ENCODE measurements around the gene PRR29. TPM values are rescaled to one million over a fixed set of nuclear protein-coding genes. Genes with fewer than 3 reads are reported as not detected.

PRR29 gene
- total RNA-seq, 1 donor from 2014 or later: 1.5 TPM

DNA sequence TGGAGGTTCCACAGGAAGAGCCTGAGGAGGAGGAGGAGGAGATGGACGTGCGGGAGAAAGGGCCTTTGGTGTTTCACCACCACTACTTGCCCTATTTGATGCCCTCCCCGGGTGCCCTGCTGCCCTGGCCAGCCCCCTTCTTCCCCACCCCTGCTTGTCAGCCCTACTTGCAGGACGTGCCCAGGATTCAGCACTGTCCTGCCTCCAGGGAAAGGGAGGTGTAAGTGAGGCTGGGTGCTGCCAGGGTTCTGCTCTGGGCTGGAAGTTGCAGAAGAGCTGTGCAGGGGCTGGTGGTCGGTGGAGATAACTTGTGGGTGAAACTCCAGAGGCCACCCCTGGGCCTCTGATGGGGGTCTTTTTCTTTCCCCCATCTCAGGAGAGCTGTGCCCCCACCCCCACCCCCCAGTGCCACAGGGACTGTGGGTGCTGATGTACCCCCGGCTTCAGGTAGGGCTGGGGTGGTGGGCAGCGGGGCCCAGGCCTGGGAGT is 3.0 kb downstream of the PRR29 start:
- no peaks in the 10 kb centered on the region for H3K36me3 ChIP-seq
- no peaks in the 10 kb centered on the region for H3K9me3 ChIP-seq
- intact Hi-C loops (cut with DNase I): no loop called here
- H3K27me3 ChIP-seq: peaks cover 8% of the 10 kb centered on the region
- peak overlapping the region in 1 of 2 donors; percentile 23 for H3K27ac ChIP-seq
- peak in 1 of 2 donors; percentile 34 for DNase-seq (ENCODE audit: low spot score in 2 of 2)
- H3K4me1 ChIP-seq: peaks cover 0 to 12% of the 10 kb centered on the region in 2 donors
- TF ChIP-seq, protein P1, sequence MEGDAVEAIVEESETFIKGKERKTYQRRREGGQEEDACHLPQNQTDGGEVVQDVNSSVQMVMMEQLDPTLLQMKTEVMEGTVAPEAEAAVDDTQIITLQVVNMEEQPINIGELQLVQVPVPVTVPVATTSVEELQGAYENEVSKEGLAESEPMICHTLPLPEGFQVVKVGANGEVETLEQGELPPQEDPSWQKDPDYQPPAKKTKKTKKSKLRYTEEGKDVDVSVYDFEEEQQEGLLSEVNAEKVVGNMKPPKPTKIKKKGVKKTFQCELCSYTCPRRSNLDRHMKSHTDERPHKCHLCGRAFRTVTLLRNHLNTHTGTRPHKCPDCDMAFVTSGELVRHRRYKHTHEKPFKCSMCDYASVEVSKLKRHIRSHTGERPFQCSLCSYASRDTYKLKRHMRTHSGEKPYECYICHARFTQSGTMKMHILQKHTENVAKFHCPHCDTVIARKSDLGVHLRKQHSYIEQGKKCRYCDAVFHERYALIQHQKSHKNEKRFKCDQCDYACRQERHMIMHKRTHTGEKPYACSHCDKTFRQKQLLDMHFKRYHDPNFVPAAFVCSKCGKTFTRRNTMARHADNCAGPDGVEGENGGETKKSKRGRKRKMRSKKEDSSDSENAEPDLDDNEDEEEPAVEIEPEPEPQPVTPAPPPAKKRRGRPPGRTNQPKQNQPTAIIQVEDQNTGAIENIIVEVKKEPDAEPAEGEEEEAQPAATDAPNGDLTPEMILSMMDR (IDR thresholded peaks at IDR 0.05): no peak
- H3K4me3 ChIP-seq: no peak overlapping the region

DNA sequence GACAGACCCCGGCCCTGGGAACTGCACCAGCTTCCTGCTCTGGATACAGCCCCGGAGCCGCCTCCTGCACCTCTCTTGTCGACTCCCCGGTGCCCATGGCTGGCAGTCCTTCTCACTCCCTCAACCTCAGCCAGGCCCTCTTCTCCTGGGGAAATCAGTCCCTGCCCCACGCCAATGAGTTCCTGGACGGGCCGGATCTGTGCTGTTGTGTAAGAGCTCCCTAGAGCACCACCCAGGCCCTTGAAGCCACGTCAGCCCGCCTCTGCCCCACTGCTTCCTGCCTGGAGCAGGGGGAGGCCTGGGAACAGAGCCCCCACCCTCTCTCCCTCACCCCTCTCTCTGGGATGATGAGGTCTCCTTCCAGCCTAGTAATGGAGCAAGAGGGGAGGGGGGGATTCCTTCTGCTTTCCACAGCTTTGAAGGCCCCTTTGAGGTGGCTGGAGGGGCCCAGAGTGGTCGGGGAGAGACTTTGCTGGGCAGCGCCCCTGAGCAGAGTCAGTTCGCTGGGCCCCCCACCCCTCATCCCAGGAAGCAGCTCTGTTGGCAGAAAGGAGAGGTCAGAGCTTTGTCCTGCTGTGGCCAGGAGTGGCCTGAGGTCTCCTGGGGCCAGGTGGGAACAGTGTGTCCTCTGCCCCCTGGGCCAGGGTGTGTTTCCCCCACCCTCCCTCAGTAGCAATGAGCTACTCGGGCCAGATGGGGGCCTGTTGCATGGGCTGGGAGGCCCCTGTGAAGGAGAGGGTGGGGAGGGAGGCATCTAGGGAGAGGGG is 3.8 kb downstream of the PRR29 start:
- intact Hi-C loops (cut with DNase I): no loop called here
- Histone ChIP-seq H3K36me3 (no peaks in the 10 kb centered on the region), H3K4me1 (peaks cover 0 to 12% of the 10 kb centered on the region in 2 donors), H3K4me3 (no peak overlapping the region), H3K9me3 (no peaks in the 10 kb centered on the region), H3K27ac (peak overlapping the region in 1 of 2 donors; percentile 48), H3K27me3 (peaks cover 8% of the 10 kb centered on the region)
- peak in 1 of 2 donors; percentile 79 for DNase-seq (ENCODE audit: low spot score in 2 of 2)
- TF ChIP-seq, protein P1 (IDR thresholded peaks at IDR 0.05): no peak

DNA sequence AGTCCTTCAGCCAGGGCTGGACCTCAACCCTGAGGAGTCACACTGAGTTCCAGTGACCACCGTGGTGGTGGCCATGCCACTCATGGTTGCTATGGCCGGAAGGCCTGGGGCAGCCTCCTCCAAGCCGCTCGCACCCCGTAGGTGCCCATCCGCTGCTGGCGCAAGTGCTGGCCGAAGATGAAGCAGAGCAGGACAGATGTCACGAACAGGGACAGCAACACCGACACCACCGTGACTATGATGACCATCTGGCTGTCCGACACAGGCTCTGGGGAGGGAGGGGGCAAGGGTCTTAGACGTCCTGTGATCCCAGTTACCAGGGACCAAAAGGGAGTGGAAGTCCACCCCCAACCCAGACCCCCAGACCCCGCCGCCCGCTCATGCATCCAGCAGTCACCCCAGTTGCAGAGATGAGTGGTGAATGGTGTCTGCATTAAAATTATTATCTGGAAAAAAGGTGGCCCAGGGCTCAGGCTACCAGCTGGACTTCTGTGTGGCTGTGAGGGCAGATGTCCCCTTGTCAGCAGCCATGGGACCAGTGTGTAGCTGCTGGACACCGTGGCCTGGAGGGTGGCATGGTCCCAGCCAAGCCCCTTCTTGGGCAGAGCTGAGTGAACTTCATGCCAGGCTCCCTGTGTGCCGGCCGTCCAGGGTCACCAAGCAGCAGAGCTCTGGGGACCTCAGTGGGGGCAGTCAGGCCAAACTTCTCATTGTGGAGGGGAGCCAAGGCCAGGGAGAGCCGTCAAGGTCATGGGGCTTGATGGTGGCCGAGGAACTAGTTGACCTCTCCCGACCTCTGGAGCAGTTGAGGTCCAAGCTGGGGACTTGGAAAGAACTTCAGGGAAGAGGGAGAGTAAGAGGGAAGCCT is 4.7 kb downstream of the PRR29 start:
- intact Hi-C loops (cut with DNase I): no loop called here
- H3K9me3 ChIP-seq: no peaks in the 10 kb centered on the region
- no peak overlapping the region for H3K4me3 ChIP-seq
- no peak overlapping the region for H3K27ac ChIP-seq
- TF ChIP-seq, protein P1 (IDR thresholded peaks at IDR 0.05): no peak
- no peaks in the 10 kb centered on the region for H3K36me3 ChIP-seq
- H3K4me1 ChIP-seq: peaks cover 0 to 9% of the 10 kb centered on the region in 2 donors
- peak in 1 of 2 donors; percentile 50 for DNase-seq (ENCODE audit: low spot score in 2 of 2)
- H3K27me3 ChIP-seq: peaks cover 8% of the 10 kb centered on the region

DNA sequence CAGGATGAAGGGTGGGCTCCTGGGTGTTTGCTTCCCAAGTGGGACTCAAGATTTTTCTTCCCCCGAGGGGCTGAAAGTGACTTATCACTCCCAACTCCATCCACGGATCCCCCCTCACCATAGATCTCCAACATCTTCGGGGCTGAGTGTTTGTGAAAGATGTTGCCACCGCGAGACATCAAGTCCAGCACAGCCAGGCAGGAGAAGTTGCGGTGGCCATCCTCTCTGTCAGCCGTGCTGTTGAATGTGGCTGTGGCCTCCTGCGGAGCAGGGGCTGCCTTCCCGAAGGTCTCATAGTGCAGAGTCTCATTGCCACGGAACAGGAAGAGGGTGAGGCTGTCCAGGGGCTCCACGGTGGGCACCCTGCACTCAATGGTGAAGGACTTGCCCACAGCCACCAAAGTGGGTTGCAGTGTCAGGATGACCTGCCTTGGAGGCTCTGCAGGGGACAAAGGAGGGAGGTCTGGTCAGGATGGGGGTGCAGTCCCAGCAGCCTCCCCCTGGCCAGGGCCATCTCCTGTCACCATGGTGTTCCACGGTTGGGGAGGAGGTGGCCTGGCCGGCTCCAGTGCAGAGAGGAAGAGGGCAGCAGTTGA is 5.5 kb downstream of the PRR29 start:
- H3K27me3 ChIP-seq: peaks cover 2% of the 10 kb centered on the region
- no peaks in the 10 kb centered on the region for H3K9me3 ChIP-seq
- H3K4me1 ChIP-seq: peaks cover 0 to 3% of the 10 kb centered on the region in 2 donors
- intact Hi-C loops (cut with DNase I): no loop called here
- TF ChIP-seq, protein P1 (IDR thresholded peaks at IDR 0.05): no peak
- H3K4me3 ChIP-seq: no peak overlapping the region
- H3K27ac ChIP-seq: no peak overlapping the region
- no peaks in the 10 kb centered on the region for H3K36me3 ChIP-seq
- peak in 1 of 2 donors; percentile 55 for DNase-seq (ENCODE audit: low spot score in 2 of 2)

DNA sequence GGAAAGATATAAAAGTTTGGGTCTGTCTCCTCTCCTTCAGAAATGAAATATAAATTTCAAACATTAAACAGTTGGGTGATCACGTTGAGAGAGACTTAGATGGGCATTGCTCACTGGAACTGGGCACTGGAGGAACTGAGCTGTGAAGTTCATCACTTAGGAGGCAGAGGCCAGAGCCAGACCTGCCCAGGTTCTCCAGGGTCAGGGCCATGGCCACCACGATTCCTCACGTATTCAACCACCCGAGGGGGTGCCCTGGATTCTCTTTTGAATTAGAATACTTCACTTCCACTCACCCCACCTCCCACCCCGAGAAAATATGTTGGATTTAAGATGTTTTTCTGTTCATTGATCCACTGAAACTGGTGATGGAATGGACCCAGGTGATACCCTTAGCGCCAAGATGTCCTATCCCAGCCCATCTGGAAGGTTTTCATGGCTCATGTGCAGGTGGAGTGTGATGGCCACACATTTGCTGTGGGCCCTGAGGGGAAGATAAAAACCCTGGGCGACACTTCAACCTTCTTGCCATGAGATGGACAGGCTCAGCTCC is 6.1 kb downstream of the PRR29 start:
- intact Hi-C loops (cut with DNase I): no loop called here
- peak in 1 of 2 donors; percentile 37 for DNase-seq (ENCODE audit: low spot score in 2 of 2)
- no peaks in the 10 kb centered on the region for H3K4me1 ChIP-seq
- H3K9me3 ChIP-seq: no peaks in the 10 kb centered on the region
- H3K36me3 ChIP-seq: no peaks in the 10 kb centered on the region
- H3K27ac ChIP-seq: no peak overlapping the region
- H3K4me3 ChIP-seq: no peak overlapping the region
- H3K27me3 ChIP-seq: no peaks in the 10 kb centered on the region
- TF ChIP-seq, protein P1 (IDR thresholded peaks at IDR 0.05): no peak

All from ascending aorta (tissue), 2 donors.